H1 (cell line): ENCODE measurements around the gene CTNNBL1. TPM values are rescaled to one million over a fixed set of nuclear protein-coding genes. Genes with fewer than 3 reads are reported as not detected.

Experiments used
- CTCF ChIA-PET: fragments of 300-600 bp; sonication (Branson Sonifier 250); formaldehyde crosslinking; loops from one replicate; lab custom pipeline; 2021; ENCODE audit not compliant: partially characterized antibody; lab: Charles Lee
- POLR2A ChIA-PET: fragments of 300-600 bp; sonication (Branson Sonifier 250); formaldehyde crosslinking; loops from one replicate; lab custom pipeline; 2021; ENCODE audit warnings: inconsistent platforms; ENCODE audit not compliant: partially characterized antibody; lab: Charles Lee
- DNase-seq, 2 experiments: peaks; one replicate each; pipeline versions ENCODE4 v3.0.0 to v3.0.0-alpha.2; 2010 to 2022; ENCODE audit warnings: low spot score in 2 of 2, low read depth in 1 of 2, mixed read lengths in 1 of 2
- FAIRE-seq: peaks from 2 replicates; lab custom pipeline; 2011; peaks lifted over from hg19 to GRCh38; lab: Jason Lieb, UNC
- H2AFZ ChIP-seq: 2 replicates; pipeline ENCODE4 v1.8.1; 2012; ENCODE audit warnings: low read length, inconsistent platforms
- H2AK5ac ChIP-seq: 2 replicates; pipeline ENCODE4 v1.6.1; 2013; ENCODE audit warnings: low read depth, low read length
- H2BK120ac ChIP-seq: replicated peaks from 2 replicates; pipeline ENCODE3; 2013; ENCODE audit warnings: low read depth, low read length, inconsistent platforms
- H2BK12ac ChIP-seq: 2 replicates; pipeline ENCODE4 v1.6.1; 2013; ENCODE audit warnings: low read depth, low read length
- H2BK15ac ChIP-seq: 2 replicates; pipeline ENCODE4 v1.6.1; 2013; ENCODE audit warnings: low read length
- H2BK20ac ChIP-seq: 2 replicates; pipeline ENCODE4 v1.6.1; 2013; ENCODE audit warnings: low read length
- H2BK5ac ChIP-seq: 2 replicates; pipeline ENCODE4 v1.6.1; 2013; ENCODE audit warnings: low read depth, low read length
- H3K14ac ChIP-seq: 2 replicates; pipeline ENCODE4 v1.6.1; 2013; ENCODE audit warnings: inconsistent platforms; ENCODE audit not compliant: insufficient read length
- H3K18ac ChIP-seq: 2 replicates; pipeline ENCODE4 v1.6.1; 2013; ENCODE audit warnings: low read length; ENCODE audit errors: extremely low read depth
- H3K23ac ChIP-seq: 2 replicates; pipeline ENCODE4 v1.6.1; 2013; ENCODE audit warnings: inconsistent platforms; ENCODE audit not compliant: insufficient read length
- H3K23me2 ChIP-seq: 2 replicates; pipeline ENCODE4 v1.6.1; 2013; ENCODE audit warnings: low read depth, low read length
- H3K27ac ChIP-seq: 2 replicates; pipeline ENCODE4 v1.6.1; 2011; ENCODE audit warnings: low read depth, low read length, inconsistent platforms
- H3K27me3 ChIP-seq, 4 experiments: replicated peaks in 1 of 4; 1 replicate in 1 of 4; 2 replicates in 3 of 4; pipeline versions ENCODE4 v1.6.1 to v1.8.1; 2011 to 2013; ENCODE audit warnings: low read length in 3 of 4, mild to moderate bottlenecking in 3 of 4, inconsistent platforms in 2 of 4, mixed read lengths in 2 of 4, moderate library complexity in 1 of 4; ENCODE audit not compliant: control insufficient read depth in 3 of 4, insufficient read depth in 3 of 4; ENCODE audit errors: extremely low read depth in 1 of 4
- H3K36me3 ChIP-seq, 4 experiments: 2 replicates each; pipeline versions ENCODE4 v1.6.1 to v1.8.1; 2011 to 2013; ENCODE audit warnings: mild to moderate bottlenecking in 4 of 4, low read length in 3 of 4, moderate library complexity in 2 of 4, control low read depth in 1 of 4, inconsistent platforms in 1 of 4; ENCODE audit not compliant: insufficient read depth in 4 of 4, control insufficient read depth in 2 of 4
- H3K4ac ChIP-seq: replicated peaks from 2 replicates; pipeline ENCODE3; 2013; ENCODE audit warnings: low read length, low read depth, mixed read lengths, inconsistent platforms; ENCODE audit not compliant: insufficient read length
- H3K4me1 ChIP-seq, 4 experiments: replicated peaks in 1 of 4; 1 replicate in 1 of 4; 2 replicates in 3 of 4; pipeline versions ENCODE4 v1.6.1 to v1.8.1; 2011 to 2013; ENCODE audit warnings: low read length in 3 of 4, inconsistent platforms in 2 of 4, mixed read lengths in 1 of 4; ENCODE audit not compliant: insufficient read depth in 4 of 4, control insufficient read depth in 3 of 4
- H3K4me2 ChIP-seq, 2 experiments: 2 replicates each; pipeline versions ENCODE4 v1.6.1 to v1.8.1; 2011 to 2013; ENCODE audit warnings: low read depth in 2 of 2, low read length in 2 of 2, control low read depth in 1 of 2, inconsistent platforms in 1 of 2, mild to moderate bottlenecking in 1 of 2; ENCODE audit not compliant: insufficient read depth in 1 of 2
- H3K4me3 ChIP-seq, 4 experiments: fragments of 200-600, 300-600 bp in 1 of 4; sonication (generic), shearing (Covaris generic), sonication (Bioruptor Twin) in 1 of 4; 2 replicates each; pipeline versions ENCODE4 v1.5.1 to v1.8.1; 2011 to 2016; ENCODE audit warnings: low read length in 4 of 4, low read depth in 3 of 4, control low read depth in 2 of 4, inconsistent platforms in 2 of 4, mild to moderate bottlenecking in 2 of 4, mixed read lengths in 1 of 4, moderate library complexity in 1 of 4; ENCODE audit not compliant: insufficient read depth in 2 of 4; ENCODE audit errors: extremely low read depth in 1 of 4
- H3K56ac ChIP-seq: replicated peaks from 2 replicates; pipeline ENCODE3; 2013; ENCODE audit warnings: low read depth, mild to moderate bottlenecking, mixed read lengths, low read length, inconsistent platforms; ENCODE audit not compliant: insufficient read length
- H3K79me1 ChIP-seq: 2 replicates; pipeline ENCODE4 v1.6.1; 2013; ENCODE audit warnings: low read depth, low read length, control low read depth
- H3K79me2 ChIP-seq, 2 experiments: 2 replicates each; pipeline versions ENCODE4 v1.6.1 to v1.8.1; 2012 to 2013; ENCODE audit warnings: low read length in 2 of 2, mild to moderate bottlenecking in 2 of 2, inconsistent platforms in 1 of 2; ENCODE audit not compliant: insufficient read depth in 2 of 2, control insufficient read depth in 1 of 2
- H3K9ac ChIP-seq, 4 experiments: replicated peaks in 1 of 4; 1 replicate in 1 of 4; 2 replicates in 3 of 4; pipeline versions ENCODE4 v1.6.1 to v1.8.1; 2011 to 2013; ENCODE audit warnings: low read depth in 3 of 4, low read length in 3 of 4, control low read depth in 2 of 4, mild to moderate bottlenecking in 2 of 4, moderate library complexity in 2 of 4, inconsistent platforms in 1 of 4; ENCODE audit errors: extremely low read depth in 1 of 4
- H3K9me3 ChIP-seq, 2 experiments: 2 replicates each; pipeline versions ENCODE4 v1.6.1 to v1.8.1; 2012 to 2013; ENCODE audit warnings: mild to moderate bottlenecking in 2 of 2, moderate library complexity in 2 of 2, control low read depth in 1 of 2, inconsistent platforms in 1 of 2, low read depth in 1 of 2, low read length in 1 of 2, mixed read lengths in 1 of 2; ENCODE audit not compliant: insufficient read depth in 2 of 2
- H4K20me1 ChIP-seq, 2 experiments: replicated peaks in 1 of 2; 2 replicates each; pipeline versions ENCODE3 to v1.8.1; 2011 to 2013; ENCODE audit warnings: inconsistent platforms in 2 of 2, low read length in 2 of 2, mild to moderate bottlenecking in 1 of 2; ENCODE audit not compliant: insufficient read depth in 2 of 2, control insufficient read depth in 1 of 2
- H4K5ac ChIP-seq: 2 replicates; pipeline ENCODE4 v1.6.1; 2013; ENCODE audit warnings: low read length, low read depth, mixed read lengths, inconsistent platforms; ENCODE audit not compliant: insufficient read length
- H4K8ac ChIP-seq: 2 replicates; pipeline ENCODE4 v1.8.0; 2013; ENCODE audit warnings: mild to moderate bottlenecking, moderate library complexity, low read length, inconsistent platforms; ENCODE audit not compliant: insufficient read depth; ENCODE audit errors: extremely low read depth
- H4K91ac ChIP-seq: replicated peaks from 2 replicates; pipeline ENCODE3; 2013; ENCODE audit warnings: low read length, mixed read lengths, inconsistent platforms; ENCODE audit not compliant: insufficient read length
- ATF2 ChIP-seq: IDR thresholded peaks from 2 replicates; pipeline ENCODE4 v1.6.1; 2012; ENCODE audit warnings: low read length, inconsistent platforms
- CTBP2 ChIP-seq: IDR thresholded peaks from 2 replicates; pipeline ENCODE4 v1.7.0; 2011; ENCODE audit warnings: borderline replicate concordance, mild to moderate bottlenecking, moderate library complexity, mixed read lengths, low read length; ENCODE audit not compliant: insufficient read depth, insufficient read length
- GABPA ChIP-seq: IDR thresholded peaks from 2 replicates; pipeline ENCODE4 v1.6.1; 2011; ENCODE audit warnings: mild to moderate bottlenecking, low read length, moderate library complexity, borderline replicate concordance; ENCODE audit not compliant: insufficient read depth
- NANOG ChIP-seq: IDR thresholded peaks from 2 replicates; pipeline ENCODE4 v1.6.1; 2011; ENCODE audit warnings: low read length, low read depth, mild to moderate bottlenecking, inconsistent platforms; ENCODE audit not compliant: insufficient read depth, poor library complexity, severe bottlenecking
- RFX5 ChIP-seq: IDR thresholded peaks from 2 replicates; pipeline ENCODE4 v1.6.1; 2011; ENCODE audit warnings: low read depth, low read length, improper control_type of control experiment, borderline replicate concordance
- SRF ChIP-seq: IDR thresholded peaks from 2 replicates; pipeline ENCODE4 v1.6.1; 2011; ENCODE audit warnings: mild to moderate bottlenecking, low read depth, low read length, moderate library complexity
- TEAD4 ChIP-seq: IDR thresholded peaks from 2 replicates; pipeline ENCODE4 v1.6.1; 2012; ENCODE audit warnings: low read depth, low read length, inconsistent platforms, mixed read lengths
- USF2 ChIP-seq: IDR thresholded peaks from 2 replicates; pipeline ENCODE4 v1.6.1; 2011; ENCODE audit warnings: low read length, improper control_type of control experiment
- WGBS, 2 experiments: shearing (Covaris generic) in 1 of 2; methylation state at CpG; one replicate each; pipeline versions ENCODE4 v1.1.6 to v1.1.7; 2013 to 2015; ENCODE audit warnings: low lambda C conversion rate in 2 of 2, mixed read lengths in 2 of 2, inconsistent platforms in 1 of 2, low coverage in 1 of 2, missing lambda C conversion rate in 1 of 2; ENCODE audit not compliant: insufficient replicate concordance in 2 of 2, insufficient coverage in 1 of 2, insufficient read length in 1 of 2; ENCODE audit errors: extremely low coverage in 1 of 2, missing lambda C conversion rate in 1 of 2; 5-methylcytosine and 5-hydroxymethylcytosine counted together
- polyA plus RNA-seq, 7 experiments: library from polyadenylated mRNA; depleted of rRNA in 3 of 7; stranded (reverse) in 5 of 7; unstranded in 2 of 7; fragments of >200 nt in 5 of 7; fragments of 200-250 nt in 2 of 7; gene quantifications; 1 replicate in 5 of 7; 2 replicates in 1 of 7; 4 replicates in 1 of 7; pipeline versions ENCODE4 v1.2.1 to v1.2.3, GENCODE V29; 2011 to 2013; ENCODE audit warnings: missing spikeins in 2 of 7, mixed read lengths in 2 of 7
- total RNA-seq: library from RNA; stranded (reverse); fragmentation: NEBNext Ultra II Directional; extraction: Animal tissue kit (Norgen Biotek cat#: 25700); gene quantifications from 2 replicates; pipeline ENCODE4 v1.2.1, GENCODE V29; 2021

CTNNBL1 gene
- total and polyA plus RNA-seq, 2 of the 8 experiments (the other 6 are each of a cell fraction or from before 2014, with no cell fraction given): 19.6 to 81.6 TPM

- no peak overlapping the region for H3K18ac ChIP-seq
- H2BK15ac ChIP-seq: no peak overlapping the region
- H4K91ac ChIP-seq: no peak overlapping the region
- no peak overlapping the region for H3K23ac ChIP-seq
- H3K23me2 ChIP-seq: 0 out of 2 replicates have a peak, but pooled peaks cover 3% of the 10 kb centered on the region
- no peaks in the 10 kb centered on the region for H3K27me3 ChIP-seq
- no peak overlapping the region for H3K4me2 ChIP-seq
- H3K4me1 ChIP-seq: peaks cover 0 to 4% (median 1%) of the 10 kb centered on the region in 4 experiments; a peak in 2 of 7 replicates
- H2BK12ac ChIP-seq: no peak overlapping the region
- H2BK5ac ChIP-seq: no peak overlapping the region
- no peaks in the 10 kb centered on the region for H3K79me2 ChIP-seq
- no peak overlapping the region for H4K5ac ChIP-seq
- H3K9me3 ChIP-seq: no peaks in the 10 kb centered on the region
- H3K9ac ChIP-seq: no peak overlapping the region
- no peak overlapping the region for H3K4ac ChIP-seq
- H3K56ac ChIP-seq: no peak overlapping the region
- no peak overlapping the region for H4K8ac ChIP-seq
- FAIRE-seq (no peak), DNase-seq (no peak)
- POLR2A ChIA-PET: no interaction called here
- no peaks in the 10 kb centered on the region for H3K79me1 ChIP-seq
- TF ChIP-seq TEAD4 (no peak), GABPA (no peak), CTBP2 (no peak), ATF2 (no peak), NANOG (no peak), USF2 (no peak), RFX5 (no peak), SRF (no peak)
- H4K20me1 ChIP-seq: no peaks in the 10 kb centered on the region
- no peak overlapping the region for H2AK5ac ChIP-seq
- WGBS, 2 experiments: 92% methylated on average over 3 of the region's 3 CpGs; no CpG with 5 or more reads in 1 of the 2 experiments
- no peak overlapping the region for H2BK20ac ChIP-seq
- no peak overlapping the region for H3K27ac ChIP-seq
- CTCF ChIA-PET: interaction anchor here (1.2 kb wide), 1 partner anchor 244 kb away, joined by 4 read pairs; no protein-coding TSS in a partner anchor
- H3K4me3 ChIP-seq: no peak overlapping the region
- H3K36me3 ChIP-seq: no peaks in the 10 kb centered on the region
- no peak overlapping the region for H3K14ac ChIP-seq
- H2BK120ac ChIP-seq: no peak overlapping the region
- H2AFZ ChIP-seq: no peak overlapping the region
Observed at GRCh38 chr20:37647946-37648345, 45.9 kb upstream of the CTNNBL1 start.
